Sigmoid colon (tissue), 7 donors: Measurements from ENCODE around the gene CDC27. TPM values are rescaled to one million over a fixed set of nuclear protein-coding genes. Genes with fewer than 3 reads are reported as not detected.

Source experiments
- DNase-seq: peaks from one replicate; pipeline ENCODE4 v3.0.0-alpha.2; 2019
- H3K27ac ChIP-seq, 4 donors: fragments of 200-600 bp; sonication (generic); one replicate each; pipeline ENCODE4 v1.5.1; 2016 to 2019; ENCODE audit warnings: mild to moderate bottlenecking in 1 of 4
- H3K27me3 ChIP-seq, 3 donors: fragments of 200-600 bp; sonication (generic); one replicate each; pipeline ENCODE4 v1.5.1; 2019; ENCODE audit warnings: mild to moderate bottlenecking in 1 of 3
- H3K36me3 ChIP-seq, 4 donors: fragments of 200-600 bp; sonication (generic); one replicate each; pipeline ENCODE4 v1.5.1; 2016 to 2019
- H3K4me1 ChIP-seq, 4 donors: fragments of 200-600 bp; sonication (generic); one replicate each; pipeline ENCODE4 v1.5.1; 2017 to 2019
- H3K4me3 ChIP-seq, 4 donors: fragments of 200-600 bp; sonication (generic); one replicate each; pipeline ENCODE4 v1.5.1; 2017 to 2019; ENCODE audit warnings: mild to moderate bottlenecking in 2 of 4, moderate library complexity in 1 of 4
- H3K9me3 ChIP-seq, 4 donors: fragments of 200-600 bp in 3 of 4; sonication (generic) in 3 of 4; one replicate each; pipeline versions ENCODE4 v1.5.1 to v1.6.1; 2013 to 2019
- EP300 ChIP-seq, 4 donors: sonication (generic); formaldehyde crosslinking; IDR thresholded peaks; one replicate each; pipeline ENCODE4 v1.6.1; 2017; ENCODE audit warnings: antibody characterized with exemption in 4 of 4
- POLR2A ChIP-seq, 2 donors: fragments of 450-650 bp; IDR thresholded peaks; one replicate each; pipeline ENCODE4 v1.6.1; 2016; ENCODE audit warnings: antibody characterized with exemption in 2 of 2, mild to moderate bottlenecking in 2 of 2, moderate library complexity in 2 of 2
- POLR2AphosphoS5 ChIP-seq, 4 donors: sonication (generic); formaldehyde crosslinking; IDR thresholded peaks; one replicate each; pipeline ENCODE4 v1.6.1; 2017; ENCODE audit warnings: antibody characterized with exemption in 4 of 4
- WGBS, 2 donors: extraction: QIAGEN DNeasy Blood & Tissue Kit; methylation state at CpG; one replicate each; pipeline ENCODE4 v1.1.7; 2013; 5-methylcytosine and 5-hydroxymethylcytosine counted together
- intact Hi-C: fragments of 100-400 bp; cut with DNase I; formaldehyde crosslinking; loops from one replicate; pipeline ENCODE4 v1.15.1; 2023
- polyA plus RNA-seq, 3 donors: library from polyadenylated mRNA; stranded (reverse); fragments of 200-250 nt; gene quantifications; one replicate each; pipeline ENCODE4 v1.2.3, GENCODE V29; 2013
- total RNA-seq, 4 donors: library from RNA; depleted of rRNA; stranded (reverse); fragments of >200 nt; gene quantifications; one replicate each; pipeline ENCODE4 v1.1.0, GENCODE V29; 2016
- TF ChIP-seq, protein P1 (sequence below), 4 experiments: fragments of 450-650 bp in 3 of 4; fragments of 200-600 bp in 1 of 4; IDR thresholded peaks; one replicate each; pipeline ENCODE4 v1.5.1; 2016 to 2019; ENCODE audit warnings: antibody characterized with exemption in 4 of 4, mild to moderate bottlenecking in 3 of 4, moderate library complexity in 2 of 4
- donor health status: healthy with polysubstance abuse.
- donor health status: Bipolar disorder and iron deficiency.
- donor health status: healthy.

CDC27 gene
- total and polyA plus RNA-seq, 7 donors: 7.2 to 61.4 (median 41.0) TPM

DNA sequence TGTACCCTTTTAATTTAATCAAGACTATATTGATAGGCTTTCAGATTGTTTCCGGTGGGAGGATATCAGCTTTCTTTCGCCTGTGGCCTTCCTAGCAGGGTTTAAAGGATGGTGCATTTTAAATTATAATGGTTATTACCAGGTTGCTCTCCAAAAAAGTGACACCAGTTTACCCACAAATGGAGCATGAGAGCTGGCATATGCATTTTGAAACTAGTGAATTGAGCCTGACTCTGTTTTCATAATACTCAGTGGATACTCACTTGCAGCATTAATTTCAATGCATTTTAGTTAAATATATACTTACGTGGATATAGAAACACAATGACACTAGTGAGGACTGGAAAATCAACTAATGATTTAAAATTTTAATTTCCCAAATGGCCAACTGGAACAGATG, 25.8 kb upstream of the CDC27 start:
- H3K27ac ChIP-seq: no peak overlapping the region
- H3K4me3 ChIP-seq: no peak overlapping the region
- no peaks in the 10 kb centered on the region for H3K4me1 ChIP-seq
- no peaks in the 10 kb centered on the region for H3K27me3 ChIP-seq
- H3K9me3 ChIP-seq: no peaks in the 10 kb centered on the region
- 91 to 95% methylated on average over 3 of the region's 3 CpGs for WGBS, 2 donors
- intact Hi-C loops: no loop called here
- no peak for DNase-seq
- H3K36me3 ChIP-seq: no peaks in the 10 kb centered on the region
- TF ChIP-seq POLR2AphosphoS5 (IDR thresholded peaks at IDR 0.05) (no peak), EP300 (IDR thresholded peaks at IDR 0.05) (no peak), POLR2A (IDR thresholded peaks at IDR 0.05) (no peak)
- TF ChIP-seq, protein P1, sequence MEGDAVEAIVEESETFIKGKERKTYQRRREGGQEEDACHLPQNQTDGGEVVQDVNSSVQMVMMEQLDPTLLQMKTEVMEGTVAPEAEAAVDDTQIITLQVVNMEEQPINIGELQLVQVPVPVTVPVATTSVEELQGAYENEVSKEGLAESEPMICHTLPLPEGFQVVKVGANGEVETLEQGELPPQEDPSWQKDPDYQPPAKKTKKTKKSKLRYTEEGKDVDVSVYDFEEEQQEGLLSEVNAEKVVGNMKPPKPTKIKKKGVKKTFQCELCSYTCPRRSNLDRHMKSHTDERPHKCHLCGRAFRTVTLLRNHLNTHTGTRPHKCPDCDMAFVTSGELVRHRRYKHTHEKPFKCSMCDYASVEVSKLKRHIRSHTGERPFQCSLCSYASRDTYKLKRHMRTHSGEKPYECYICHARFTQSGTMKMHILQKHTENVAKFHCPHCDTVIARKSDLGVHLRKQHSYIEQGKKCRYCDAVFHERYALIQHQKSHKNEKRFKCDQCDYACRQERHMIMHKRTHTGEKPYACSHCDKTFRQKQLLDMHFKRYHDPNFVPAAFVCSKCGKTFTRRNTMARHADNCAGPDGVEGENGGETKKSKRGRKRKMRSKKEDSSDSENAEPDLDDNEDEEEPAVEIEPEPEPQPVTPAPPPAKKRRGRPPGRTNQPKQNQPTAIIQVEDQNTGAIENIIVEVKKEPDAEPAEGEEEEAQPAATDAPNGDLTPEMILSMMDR (IDR thresholded peaks at IDR 0.05): no peak

DNA sequence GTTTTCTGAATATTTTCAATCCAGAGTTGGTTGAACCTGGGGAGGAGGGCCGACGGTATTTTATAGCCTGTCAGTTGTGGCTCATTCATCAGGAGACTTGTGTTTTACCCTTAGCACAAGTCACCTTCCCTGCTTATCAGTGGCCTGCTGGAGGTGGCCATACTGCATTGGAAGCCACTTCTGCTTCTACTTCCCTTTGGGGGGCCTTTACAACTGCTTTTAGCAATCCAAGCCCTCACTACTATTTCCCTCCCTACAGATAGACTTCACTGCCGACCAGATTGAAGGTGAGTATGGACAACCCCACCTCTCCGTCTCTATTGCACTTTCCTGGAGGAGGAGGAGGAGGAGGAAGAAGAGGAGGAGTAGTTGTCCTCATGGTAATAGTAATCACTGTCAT, 24.4 kb upstream of the CDC27 start:
- H3K27ac ChIP-seq: no peak overlapping the region
- no peak for DNase-seq
- H3K4me3 ChIP-seq: no peak overlapping the region
- no peak for TF ChIP-seq POLR2AphosphoS5 (IDR thresholded peaks at IDR 0.05)
- TF ChIP-seq, protein P1 (IDR thresholded peaks at IDR 0.05): no peak
- TF ChIP-seq POLR2A (IDR thresholded peaks at IDR 0.05): no peak
- TF ChIP-seq EP300 (IDR thresholded peaks at IDR 0.05): no peak
- H3K4me1 ChIP-seq: no peaks in the 10 kb centered on the region
- no peaks in the 10 kb centered on the region for H3K27me3 ChIP-seq
- intact Hi-C loops: no loop called here
- WGBS, 2 donors: 76 to 83% methylated on average over 4 of the region's 4 CpGs
- H3K36me3 ChIP-seq: no peaks in the 10 kb centered on the region
- no peaks in the 10 kb centered on the region for H3K9me3 ChIP-seq

DNA sequence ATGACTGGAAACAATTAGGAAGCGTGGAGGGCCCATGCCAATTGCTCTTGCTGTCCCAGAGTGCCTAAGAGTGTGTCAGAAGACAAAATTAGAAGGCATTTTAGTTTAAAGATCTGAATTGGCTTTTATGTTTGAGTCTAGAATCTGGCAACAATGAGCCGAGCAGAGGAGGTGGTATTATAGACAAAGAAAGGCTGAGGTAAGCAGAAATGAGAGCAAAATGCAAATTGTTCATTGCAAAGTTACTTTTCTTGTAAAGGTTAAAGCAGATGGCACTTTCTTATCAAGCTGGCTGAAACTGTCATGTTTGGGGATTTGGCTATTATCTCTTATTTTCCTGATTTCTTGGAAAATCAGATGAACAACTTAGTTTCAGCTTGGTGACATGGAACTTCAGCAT, 23.4 kb upstream of the CDC27 start:
- DNase-seq: no peak
- H3K4me3 ChIP-seq: no peak overlapping the region
- TF ChIP-seq EP300 (IDR thresholded peaks at IDR 0.05) (no peak), POLR2AphosphoS5 (IDR thresholded peaks at IDR 0.05) (no peak)
- no peaks in the 10 kb centered on the region for H3K27me3 ChIP-seq
- H3K36me3 ChIP-seq: no peaks in the 10 kb centered on the region
- whole genome bisulfite sequencing, 2 donors: 73 to 83% methylated on average over 2 of the region's 2 CpGs
- intact Hi-C loops: no loop called here
- H3K9me3 ChIP-seq: no peaks in the 10 kb centered on the region
- H3K4me1 ChIP-seq: no peaks in the 10 kb centered on the region
- no peak overlapping the region for H3K27ac ChIP-seq

DNA sequence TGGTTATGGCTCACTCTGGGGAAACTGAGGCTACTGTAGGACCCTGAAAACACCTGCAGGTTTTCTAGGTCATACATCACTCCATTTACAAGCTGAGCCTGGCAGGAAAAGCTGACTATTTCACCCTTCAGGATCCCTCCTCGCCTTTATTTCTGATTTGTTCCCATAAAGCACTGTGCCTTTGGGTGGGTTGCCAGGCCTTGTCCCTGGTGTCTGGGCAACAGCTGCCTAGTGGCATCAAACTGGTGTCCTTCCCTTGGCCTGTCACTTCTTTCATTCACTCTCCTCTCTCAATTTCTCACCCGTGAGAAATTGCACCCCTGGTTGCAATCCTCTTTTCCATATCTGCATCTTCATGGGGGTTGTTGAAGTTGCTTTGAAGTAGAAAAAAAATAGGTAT, 21.7 kb upstream of the CDC27 start:
- H3K4me3 ChIP-seq: no peak overlapping the region
- TF ChIP-seq POLR2AphosphoS5 (IDR thresholded peaks at IDR 0.05) (no peak), POLR2A (IDR thresholded peaks at IDR 0.05) (no peak), EP300 (IDR thresholded peaks at IDR 0.05) (no peak)
- TF ChIP-seq, protein P1 (IDR thresholded peaks at IDR 0.05): no peak
- no peaks in the 10 kb centered on the region for H3K9me3 ChIP-seq
- H3K27ac ChIP-seq: no peak overlapping the region
- H3K27me3 ChIP-seq: no peaks in the 10 kb centered on the region
- 86 to 90% methylated on average over 2 of the region's 2 CpGs for WGBS, 2 donors
- intact Hi-C loops: no loop called here
- H3K36me3 ChIP-seq: no peaks in the 10 kb centered on the region
- H3K4me1 ChIP-seq: peaks cover 0 to 2% (median under 1%) of the 10 kb centered on the region in 4 donors
- DNase-seq: no peak

DNA sequence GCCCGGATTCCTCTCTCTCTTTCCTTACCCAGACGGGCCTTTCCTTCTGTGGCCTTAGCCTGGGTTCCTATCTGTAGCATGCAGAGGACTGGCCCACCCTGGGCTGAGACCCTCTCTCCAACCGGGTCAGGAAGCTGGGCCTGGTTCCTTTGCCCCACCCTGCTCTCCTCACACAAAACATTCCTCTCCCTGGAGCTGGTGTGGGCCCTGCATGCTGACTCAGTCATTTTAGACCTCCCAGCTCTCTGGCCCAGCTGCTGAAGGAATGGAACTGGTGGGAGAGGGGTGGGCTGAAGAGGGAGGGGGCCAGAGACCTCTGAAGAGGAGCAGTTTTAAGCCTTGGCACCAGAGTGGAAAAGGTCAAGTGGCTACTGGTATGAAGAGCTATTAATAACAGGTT, 21.0 kb upstream of the CDC27 start:
- no peaks in the 10 kb centered on the region for H3K27me3 ChIP-seq
- intact Hi-C loops: no loop called here
- DNase-seq: no peak
- TF ChIP-seq POLR2A (IDR thresholded peaks at IDR 0.05): no peak
- no peak for TF ChIP-seq POLR2AphosphoS5 (IDR thresholded peaks at IDR 0.05)
- TF ChIP-seq, protein P1 (IDR thresholded peaks at IDR 0.05): no peak
- TF ChIP-seq EP300 (IDR thresholded peaks at IDR 0.05): no peak
- H3K27ac ChIP-seq: no peak overlapping the region
- no peaks in the 10 kb centered on the region for H3K36me3 ChIP-seq
- 67 to 81% methylated on average over 3 of the region's 3 CpGs for WGBS, 2 donors
- peaks cover 0 to 8% (median 5%) of the 10 kb centered on the region in 4 donors for H3K4me1 ChIP-seq
- no peak overlapping the region for H3K4me3 ChIP-seq
- no peaks in the 10 kb centered on the region for H3K9me3 ChIP-seq
